ENCODE measurements around the gene RFTN1.

GRCh38 chr3:16377196-16377595, 136.3 kb downstream of the RFTN1 start:
- TF ChIP-seq, protein P1, sequence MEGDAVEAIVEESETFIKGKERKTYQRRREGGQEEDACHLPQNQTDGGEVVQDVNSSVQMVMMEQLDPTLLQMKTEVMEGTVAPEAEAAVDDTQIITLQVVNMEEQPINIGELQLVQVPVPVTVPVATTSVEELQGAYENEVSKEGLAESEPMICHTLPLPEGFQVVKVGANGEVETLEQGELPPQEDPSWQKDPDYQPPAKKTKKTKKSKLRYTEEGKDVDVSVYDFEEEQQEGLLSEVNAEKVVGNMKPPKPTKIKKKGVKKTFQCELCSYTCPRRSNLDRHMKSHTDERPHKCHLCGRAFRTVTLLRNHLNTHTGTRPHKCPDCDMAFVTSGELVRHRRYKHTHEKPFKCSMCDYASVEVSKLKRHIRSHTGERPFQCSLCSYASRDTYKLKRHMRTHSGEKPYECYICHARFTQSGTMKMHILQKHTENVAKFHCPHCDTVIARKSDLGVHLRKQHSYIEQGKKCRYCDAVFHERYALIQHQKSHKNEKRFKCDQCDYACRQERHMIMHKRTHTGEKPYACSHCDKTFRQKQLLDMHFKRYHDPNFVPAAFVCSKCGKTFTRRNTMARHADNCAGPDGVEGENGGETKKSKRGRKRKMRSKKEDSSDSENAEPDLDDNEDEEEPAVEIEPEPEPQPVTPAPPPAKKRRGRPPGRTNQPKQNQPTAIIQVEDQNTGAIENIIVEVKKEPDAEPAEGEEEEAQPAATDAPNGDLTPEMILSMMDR (conservative IDR thresholded peaks at IDR 0.05; ENCODE audit: low read length) = no peak
- TF ChIP-seq EZH2phosphoT487 (IDR thresholded peaks at IDR 0.05; ENCODE audit: borderline replicate concordance, low read depth, low read length) = no peak

All from OCI-LY7 (cell line).